ENCODE measurements around the gene CPD. TPM values are rescaled to one million over a fixed set of nuclear protein-coding genes. Genes with fewer than 3 reads are reported as not detected.

CPD gene
- total RNA-seq, 2 experiments from 2014 or later: 26.2 to 30.7 TPM

GRCh38 chr17:30345527-30346075 is 33.1 kb upstream of the CPD start:
- Mint-ChIP-seq H3K36me3 (ENCODE audit: low read depth) (no peaks in the 10 kb centered on the region), H3K4me1 (ENCODE audit: low read depth) (no peaks in the 10 kb centered on the region), H3K4me3 (no peak overlapping the region), H3K27ac (no peak overlapping the region), H3K9me3 (no peaks in the 10 kb centered on the region), H3K27me3 (no peaks in the 10 kb centered on the region)
- POLR2A ChIA-PET: no interaction called here
- H3K36me3 ChIP-seq (ENCODE audit: insufficient read depth, low read length): no peaks in the 10 kb centered on the region
- no peak for DNase-seq
- TF ChIP-seq CTCF (IDR thresholded peaks at IDR 0.05): no peak
- no peaks in the 10 kb centered on the region for H3K27me3 ChIP-seq (ENCODE audit: control insufficient read depth in 1 of 2, insufficient read depth in 2 of 2, low read length in 2 of 2)
- intact Hi-C loops (cut with DNase I, micrococcal nuclease): no loop called here
- H3K4me3 ChIP-seq (ENCODE audit: low read length): no peak overlapping the region
- no peak overlapping the region for H3K27ac ChIP-seq (ENCODE audit: low read depth in 1 of 2, low read length in 2 of 2)
- no peaks in the 10 kb centered on the region for H3K9me3 ChIP-seq (ENCODE audit: control insufficient read depth in 1 of 2, insufficient read depth in 1 of 2, low read length in 2 of 2)
- no peak for ATAC-seq (ENCODE audit: poor library complexity)
- no peaks in the 10 kb centered on the region for H3K4me1 ChIP-seq (ENCODE audit: insufficient read depth, low read length)
- CTCF ChIA-PET: interaction anchor here (1.7 kb wide), 1 partner anchor 9 kb away, joined by 5 read pairs; no protein-coding TSS in a partner anchor

GRCh38 chr17:30346221-30346795 is 32.4 kb upstream of the CPD start:
- H3K36me3 Mint-ChIP-seq (ENCODE audit: low read depth): no peaks in the 10 kb centered on the region
- no peaks in the 10 kb centered on the region for H3K4me1 Mint-ChIP-seq (ENCODE audit: low read depth)
- CTCF ChIA-PET: interaction anchor here (1.7 kb wide), 1 partner anchor 10 kb away, joined by 5 read pairs; no protein-coding TSS in a partner anchor
- no peak for TF ChIP-seq CTCF (IDR thresholded peaks at IDR 0.05)
- DNase-seq: no peak
- H3K27me3 Mint-ChIP-seq: no peaks in the 10 kb centered on the region
- Histone ChIP-seq H3K27me3 (ENCODE audit: control insufficient read depth in 1 of 2, insufficient read depth in 2 of 2, low read length in 2 of 2) (no peaks in the 10 kb centered on the region), H3K36me3 (ENCODE audit: insufficient read depth, low read length) (no peaks in the 10 kb centered on the region), H3K4me1 (ENCODE audit: insufficient read depth, low read length) (no peaks in the 10 kb centered on the region), H3K4me3 (ENCODE audit: low read length) (no peak overlapping the region), H3K27ac (ENCODE audit: low read depth in 1 of 2, low read length in 2 of 2) (no peak overlapping the region), H3K9me3 (ENCODE audit: control insufficient read depth in 1 of 2, insufficient read depth in 1 of 2, low read length in 2 of 2) (no peaks in the 10 kb centered on the region)
- ATAC-seq (ENCODE audit: poor library complexity): no peak
- no peak overlapping the region for H3K27ac Mint-ChIP-seq
- no peak overlapping the region for H3K4me3 Mint-ChIP-seq
- intact Hi-C loops (cut with DNase I, micrococcal nuclease): no loop called here
- H3K9me3 Mint-ChIP-seq: no peaks in the 10 kb centered on the region
- POLR2A ChIA-PET: no interaction called here

- no peak overlapping the region for H3K27ac Mint-ChIP-seq
- H3K27ac ChIP-seq (ENCODE audit: low read depth in 1 of 2, low read length in 2 of 2): no peak overlapping the region
- H3K9me3 Mint-ChIP-seq: no peaks in the 10 kb centered on the region
- no peaks in the 10 kb centered on the region for H3K4me1 ChIP-seq (ENCODE audit: insufficient read depth, low read length)
- DNase-seq: no peak
- ChIA-PET CTCF (no interaction called here), POLR2A (no interaction called here)
- H3K4me3 Mint-ChIP-seq: no peak overlapping the region
- H3K27me3 Mint-ChIP-seq: no peaks in the 10 kb centered on the region
- no peak for ATAC-seq (ENCODE audit: poor library complexity)
- H3K27me3 ChIP-seq (ENCODE audit: control insufficient read depth in 1 of 2, insufficient read depth in 2 of 2, low read length in 2 of 2): no peaks in the 10 kb centered on the region
- no peaks in the 10 kb centered on the region for H3K9me3 ChIP-seq (ENCODE audit: control insufficient read depth in 1 of 2, insufficient read depth in 1 of 2, low read length in 2 of 2)
- TF ChIP-seq CTCF (IDR thresholded peaks at IDR 0.05): no peak
- no peaks in the 10 kb centered on the region for H3K4me1 Mint-ChIP-seq (ENCODE audit: low read depth)
- H3K4me3 ChIP-seq (ENCODE audit: low read length): no peak overlapping the region
- H3K36me3 ChIP-seq (ENCODE audit: insufficient read depth, low read length): no peaks in the 10 kb centered on the region
- H3K36me3 Mint-ChIP-seq (ENCODE audit: low read depth): no peaks in the 10 kb centered on the region
- intact Hi-C loops (cut with DNase I, micrococcal nuclease): no loop called here
These were observed 31.2 kb upstream of the CPD start for GRCh38 chr17:30347488-30347887.

Data from CD4-positive, alpha-beta T cell (primary cell).